GM19467 (cell line): ENCODE data around the gene EFEMP1.
"Not testable (repeated sequence)": the region's sequence is repeated elsewhere in the genome, so short reads cannot be mapped to it uniquely, and the experiment has no call there.

ENCODE experiments used
- ATAC-seq: cut with Tn5 transposase; IDR thresholded peaks from one replicate; pipeline ENCODE4 v1.9.1; 2021; ENCODE audit warnings: mild to moderate bottlenecking, moderate library complexity; ENCODE audit not compliant: unreplicated experiment

EFEMP1 gene

GRCh38 chr2:55869637-55870325, 53.8 kb downstream of the EFEMP1 start:
- no peak for ATAC-seq

GRCh38 chr2:55865096-55865835, 58.3 kb downstream of the EFEMP1 start:
- no peak for ATAC-seq

- no peak for ATAC-seq
These were observed 59.1 kb downstream of the EFEMP1 start for GRCh38 chr2:55864351-55865084.

GRCh38 chr2:55862673-55863390, 60.8 kb downstream of the EFEMP1 start:
- ATAC-seq, result no peak

- ATAC-seq, result no peak
These were observed 61.3 kb downstream of the EFEMP1 start for GRCh38 chr2:55862246-55862645.

GRCh38 chr2:55861733-55862132, 61.8 kb downstream of the EFEMP1 start:
- no peak for ATAC-seq

- ATAC-seq, result no peak
These were observed 62.8 kb downstream of the EFEMP1 start for GRCh38 chr2:55860832-55861231.

- ATAC-seq, result no peak
These were observed 63.7 kb downstream of the EFEMP1 start for GRCh38 chr2:55859875-55860274.

- ATAC-seq, result no peak
These were observed 65.8 kb downstream of the EFEMP1 start for GRCh38 chr2:55857766-55858165.

- ATAC-seq, result no peak
These were observed 66.6 kb downstream of the EFEMP1 start for GRCh38 chr2:55856936-55857335.

GRCh38 chr2:55848096-55848495, 75.5 kb downstream of the EFEMP1 start:
- ATAC-seq, result no peak

- ATAC-seq, result no peak
These were observed 77.2 kb downstream of the EFEMP1 start for GRCh38 chr2:55846426-55846825.

GRCh38 chr2:55844986-55845385, 78.6 kb downstream of the EFEMP1 start:
- ATAC-seq, result no peak

- ATAC-seq, result no peak
These were observed 79.6 kb downstream of the EFEMP1 start for GRCh38 chr2:55843994-55844345.

- no peak for ATAC-seq
These were observed 80.2 kb downstream of the EFEMP1 start for GRCh38 chr2:55843096-55843993.

- no peak for ATAC-seq
These were observed 81.5 kb downstream of the EFEMP1 start for GRCh38 chr2:55842046-55842445.

- no peak for ATAC-seq
These were observed 83.1 kb downstream of the EFEMP1 start for GRCh38 chr2:55840460-55840859.

GRCh38 chr2:55839182-55839819, 84.3 kb downstream of the EFEMP1 start:
- no peak for ATAC-seq

GRCh38 chr2:55838653-55839052, 84.9 kb downstream of the EFEMP1 start:
- ATAC-seq, result no peak

GRCh38 chr2:55838117-55838516, 85.5 kb downstream of the EFEMP1 start:
- not testable (repeated sequence) for ATAC-seq
